ENCODE data around the gene SPRR2E. TPM values are rescaled to one million over a fixed set of nuclear protein-coding genes. Genes with fewer than 3 reads are reported as not detected.
"Not testable (repeated sequence)": the region's sequence is repeated elsewhere in the genome, so short reads cannot be mapped to it uniquely, and the experiment has no call there.

Gene SPRR2E
- total and polyA plus RNA-seq, 2 donors from 2014 or later = not detected

DNA sequence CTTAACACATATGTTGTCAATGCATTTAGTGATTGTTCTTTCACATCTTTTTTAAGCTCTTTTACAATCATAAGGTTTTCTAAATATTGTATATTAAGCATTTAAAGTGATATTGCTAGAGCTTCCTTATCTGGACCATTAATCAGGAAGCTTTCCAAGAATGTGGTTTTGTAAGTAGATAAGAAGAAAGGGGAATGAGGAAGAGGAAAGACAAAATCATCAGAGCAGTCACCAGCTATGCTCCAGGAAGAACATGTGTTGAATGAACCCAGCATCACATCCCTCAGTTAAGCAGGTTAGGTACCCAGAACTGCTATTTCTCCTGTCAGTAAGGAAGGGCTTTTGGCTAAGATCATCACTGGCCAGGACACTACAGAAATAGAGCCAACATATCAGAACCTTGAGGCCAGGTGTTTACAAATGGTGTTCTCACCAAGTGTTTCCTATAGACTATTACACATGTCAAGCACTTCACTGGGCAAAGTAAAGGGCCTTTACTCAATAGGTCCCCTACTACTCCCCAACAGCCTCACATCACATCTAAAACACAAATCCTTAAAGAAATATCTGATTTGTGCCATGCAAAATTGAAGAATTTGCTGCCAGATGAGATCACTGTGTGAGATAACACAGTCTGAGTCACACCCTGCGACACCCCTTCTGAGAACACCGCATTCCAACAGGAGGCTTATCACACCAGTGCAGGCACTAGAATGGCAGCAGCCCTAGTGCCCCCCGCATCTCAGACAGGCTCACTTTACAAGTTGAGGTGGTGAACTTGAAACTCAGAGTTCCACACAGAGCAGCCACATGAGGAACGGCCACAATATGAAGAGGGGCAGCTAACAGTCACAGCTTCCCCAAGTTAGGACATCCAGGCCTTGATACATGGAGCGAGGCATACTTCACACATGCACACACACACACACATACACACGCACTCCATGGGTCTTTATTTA lies 35.2 kb downstream of the SPRR2E start:
- no peak overlapping the region for H3K4me3 ChIP-seq (ENCODE audit: low read length in 3 of 3)
- no peaks in the 10 kb centered on the region for H3K4me1 ChIP-seq (ENCODE audit: control insufficient read depth in 2 of 3, insufficient read depth in 2 of 3, low read depth in 1 of 3, low read length in 3 of 3)
- H3K9ac ChIP-seq (ENCODE audit: low read length in 3 of 3) = no peak overlapping the region
- no peaks in the 10 kb centered on the region for H3K27me3 ChIP-seq (ENCODE audit: control insufficient read depth, insufficient read depth, low read length)
- TF ChIP-seq, protein P1, sequence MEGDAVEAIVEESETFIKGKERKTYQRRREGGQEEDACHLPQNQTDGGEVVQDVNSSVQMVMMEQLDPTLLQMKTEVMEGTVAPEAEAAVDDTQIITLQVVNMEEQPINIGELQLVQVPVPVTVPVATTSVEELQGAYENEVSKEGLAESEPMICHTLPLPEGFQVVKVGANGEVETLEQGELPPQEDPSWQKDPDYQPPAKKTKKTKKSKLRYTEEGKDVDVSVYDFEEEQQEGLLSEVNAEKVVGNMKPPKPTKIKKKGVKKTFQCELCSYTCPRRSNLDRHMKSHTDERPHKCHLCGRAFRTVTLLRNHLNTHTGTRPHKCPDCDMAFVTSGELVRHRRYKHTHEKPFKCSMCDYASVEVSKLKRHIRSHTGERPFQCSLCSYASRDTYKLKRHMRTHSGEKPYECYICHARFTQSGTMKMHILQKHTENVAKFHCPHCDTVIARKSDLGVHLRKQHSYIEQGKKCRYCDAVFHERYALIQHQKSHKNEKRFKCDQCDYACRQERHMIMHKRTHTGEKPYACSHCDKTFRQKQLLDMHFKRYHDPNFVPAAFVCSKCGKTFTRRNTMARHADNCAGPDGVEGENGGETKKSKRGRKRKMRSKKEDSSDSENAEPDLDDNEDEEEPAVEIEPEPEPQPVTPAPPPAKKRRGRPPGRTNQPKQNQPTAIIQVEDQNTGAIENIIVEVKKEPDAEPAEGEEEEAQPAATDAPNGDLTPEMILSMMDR (IDR thresholded peaks at IDR 0.05; ENCODE audit: borderline replicate concordance, extremely low read depth, insufficient read depth) = no peak
- intact Hi-C loops (cut with DNase I) = no loop called here
- H3K27ac ChIP-seq (ENCODE audit: low read depth in 2 of 2, low read length in 2 of 2) = no peak overlapping the region
- no peaks in the 10 kb centered on the region for H3K36me3 ChIP-seq (ENCODE audit: control insufficient read depth in 2 of 3, insufficient read depth in 3 of 3, low read length in 3 of 3)
- no peaks in the 10 kb centered on the region for H3K9me3 ChIP-seq (ENCODE audit: control insufficient read depth in 2 of 3, insufficient read depth in 1 of 3, low read length in 3 of 3)
- no peak for DNase-seq
- no peak for FAIRE-seq

DNA sequence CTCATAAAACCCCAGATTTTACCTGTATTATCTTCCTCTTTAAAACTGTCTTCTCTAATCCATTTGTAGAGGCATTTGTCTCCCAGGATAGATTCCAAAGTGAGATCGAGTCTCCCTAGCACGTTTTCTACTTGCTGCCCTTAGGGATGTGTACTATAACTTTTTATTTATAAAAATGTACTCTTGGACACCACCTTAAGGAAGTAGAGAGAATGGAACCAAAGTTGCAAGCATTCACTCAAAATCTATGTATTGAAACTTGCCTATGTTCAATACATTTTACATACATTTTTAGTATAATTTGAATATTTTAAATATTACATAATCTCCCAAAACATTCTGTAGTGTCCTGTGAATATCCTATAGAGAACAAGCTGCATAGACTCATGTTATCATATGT lies 36.2 kb downstream of the SPRR2E start:
- intact Hi-C loops (cut with DNase I) = no loop called here
- Histone ChIP-seq H3K9me3 (ENCODE audit: control insufficient read depth in 2 of 3, insufficient read depth in 1 of 3, low read length in 3 of 3) (no peaks in the 10 kb centered on the region), H3K4me1 (ENCODE audit: control insufficient read depth in 2 of 3, insufficient read depth in 2 of 3, low read depth in 1 of 3, low read length in 3 of 3) (no peaks in the 10 kb centered on the region), H3K4me3 (ENCODE audit: low read length in 3 of 3) (no peak overlapping the region), H3K27ac (ENCODE audit: low read depth in 2 of 2, low read length in 2 of 2) (no peak overlapping the region), H3K27me3 (ENCODE audit: control insufficient read depth, insufficient read depth, low read length) (no peaks in the 10 kb centered on the region), H3K36me3 (ENCODE audit: control insufficient read depth in 2 of 3, insufficient read depth in 3 of 3, low read length in 3 of 3) (no peaks in the 10 kb centered on the region), H3K9ac (ENCODE audit: low read length in 3 of 3) (no peak overlapping the region)
- FAIRE-seq = no peak
- DNase-seq = no peak
- TF ChIP-seq, protein P1 (IDR thresholded peaks at IDR 0.05; ENCODE audit: borderline replicate concordance, extremely low read depth, insufficient read depth) = no peak

DNA sequence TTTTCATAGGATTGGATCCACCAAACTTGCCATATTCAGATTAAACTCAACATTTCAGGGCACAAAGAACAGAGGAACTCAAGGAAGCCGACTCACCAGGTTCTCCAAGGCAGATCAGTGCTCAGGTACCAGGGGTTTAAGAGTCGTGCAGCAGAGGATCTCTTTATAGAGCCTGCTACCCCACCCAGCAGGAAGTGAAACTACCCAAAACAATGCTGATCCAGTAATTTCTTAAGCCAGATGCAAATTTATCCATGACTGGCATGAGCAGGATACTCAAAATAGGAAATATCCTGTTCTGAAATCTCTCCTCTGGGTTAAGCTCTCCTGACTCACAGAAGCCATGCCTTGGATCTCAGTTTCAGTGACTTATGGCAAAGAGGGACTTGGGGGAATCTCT lies 37.0 kb downstream of the SPRR2E start, which contains the start of gene SPRR2A:
TSS of gene SPRR2A (minus strand) at position 138 of the 400 bp plus-strand sequence. CDS start 777 bp downstream, outside the sequence.
- no peaks in the 10 kb centered on the region for H3K27me3 ChIP-seq (ENCODE audit: control insufficient read depth, insufficient read depth, low read length)
- no peaks in the 10 kb centered on the region for H3K9me3 ChIP-seq (ENCODE audit: control insufficient read depth in 2 of 3, insufficient read depth in 1 of 3, low read length in 3 of 3)
- TF ChIP-seq, protein P1 (IDR thresholded peaks at IDR 0.05; ENCODE audit: borderline replicate concordance, extremely low read depth, insufficient read depth) = no peak
- no peak within 1 kb of the TSS for H3K27ac ChIP-seq (ENCODE audit: low read depth in 2 of 2, low read length in 2 of 2)
- H3K36me3 ChIP-seq (ENCODE audit: control insufficient read depth in 2 of 3, insufficient read depth in 3 of 3, low read length in 3 of 3) = no peaks in the 10 kb centered on the region
- no peak for DNase-seq
- intact Hi-C loops (cut with DNase I) = no loop called here
- H3K4me3 ChIP-seq (ENCODE audit: low read length in 3 of 3) = no peak within 1 kb of the TSS
- no peaks in the 10 kb centered on the region for H3K4me1 ChIP-seq (ENCODE audit: control insufficient read depth in 2 of 3, insufficient read depth in 2 of 3, low read depth in 1 of 3, low read length in 3 of 3)
- no peak for FAIRE-seq
- H3K9ac ChIP-seq (ENCODE audit: low read length in 3 of 3) = no peak within 1 kb of the TSS

DNA sequence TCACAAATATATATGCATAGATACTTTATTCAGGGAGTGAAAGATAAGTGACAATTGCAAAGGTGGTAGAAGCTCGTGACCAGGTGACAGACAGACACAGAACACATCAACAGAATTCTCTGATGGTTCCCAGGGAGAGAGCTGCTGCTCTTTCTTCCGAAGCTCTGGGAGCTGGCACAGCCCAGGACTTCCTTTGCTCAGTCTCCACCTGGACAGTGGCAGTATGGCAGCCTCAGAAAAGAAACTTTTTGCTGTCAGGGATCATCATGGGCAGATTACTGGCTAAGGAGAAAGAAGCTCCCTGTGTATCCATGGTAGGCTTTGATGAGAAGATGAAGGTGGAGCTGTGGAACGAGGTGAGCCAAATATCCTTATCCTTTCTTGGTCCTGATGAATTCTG lies 38.2 kb downstream of the SPRR2E start:
- H3K9me3 ChIP-seq (ENCODE audit: control insufficient read depth in 2 of 3, insufficient read depth in 1 of 3, low read length in 3 of 3); H3K36me3 ChIP-seq (ENCODE audit: control insufficient read depth in 2 of 3, insufficient read depth in 3 of 3, low read length in 3 of 3); H3K27me3 ChIP-seq (ENCODE audit: control insufficient read depth, insufficient read depth, low read length); H3K4me1 ChIP-seq (ENCODE audit: control insufficient read depth in 2 of 3, insufficient read depth in 2 of 3, low read depth in 1 of 3, low read length in 3 of 3); DNase-seq; H3K9ac ChIP-seq (ENCODE audit: low read length in 3 of 3); H3K27ac ChIP-seq (ENCODE audit: low read depth in 2 of 2, low read length in 2 of 2); FAIRE-seq; intact Hi-C loops (cut with DNase I); H3K4me3 ChIP-seq (ENCODE audit: low read length in 3 of 3): not testable (repeated sequence)

Data from kidney (tissue), 14 donors.